Endothelial cell of umbilical vein (primary cell): ENCODE data around the gene AOX1.

Source experiments
- CTCF ChIP-seq, 2 donors: IDR thresholded peaks; 1 replicate in 1 of 2; 2 replicates in 1 of 2; pipeline ENCODE4 v1.5.1; 2011; ENCODE audit warnings: low read length in 2 of 2, mild to moderate bottlenecking in 2 of 2, moderate library complexity in 2 of 2, control low read depth in 1 of 2, inconsistent platforms in 1 of 2, low read depth in 1 of 2; ENCODE audit not compliant: insufficient read depth in 1 of 2; ENCODE audit errors: extremely low read depth in 1 of 2
- EZH2 ChIP-seq: IDR thresholded peaks from 2 replicates; pipeline ENCODE4 v1.6.1; 2012; ENCODE audit warnings: borderline replicate concordance, low read depth, mild to moderate bottlenecking, moderate library complexity, low read length, inconsistent platforms; ENCODE audit not compliant: severe bottlenecking
- POLR2A ChIP-seq: IDR thresholded peaks from 2 replicates; pipeline ENCODE4 v1.6.1; 2012; ENCODE audit warnings: low read depth, mild to moderate bottlenecking, control low read depth, low read length
- POLR2AphosphoS5 ChIP-seq: IDR thresholded peaks from 2 replicates; pipeline ENCODE4 v1.6.1; 2012; ENCODE audit warnings: low read depth, mild to moderate bottlenecking, control low read depth, low read length, moderate library complexity; ENCODE audit not compliant: insufficient read depth
- TF ChIP-seq, protein P1 (sequence below): IDR thresholded peaks from 2 replicates; pipeline ENCODE4 v1.6.1; 2011; ENCODE audit not compliant: insufficient read depth, insufficient read length

GRCh38 chr2:200615247-200615646 is 29.4 kb downstream of the AOX1 start:
- peak in 1 of 2 donors; percentile 5 for TF ChIP-seq CTCF (IDR thresholded peaks at IDR 0.05; ENCODE audit: extremely low read depth in 1 of 2, insufficient read depth in 1 of 2, low read depth in 1 of 2, low read length in 2 of 2)
- TF ChIP-seq EZH2, result no peak
- no peak for TF ChIP-seq POLR2A
- TF ChIP-seq, protein P1, sequence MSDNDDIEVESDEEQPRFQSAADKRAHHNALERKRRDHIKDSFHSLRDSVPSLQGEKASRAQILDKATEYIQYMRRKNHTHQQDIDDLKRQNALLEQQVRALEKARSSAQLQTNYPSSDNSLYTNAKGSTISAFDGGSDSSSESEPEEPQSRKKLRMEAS, result no peak
- TF ChIP-seq POLR2AphosphoS5, result no peak
